ENCODE results near the gene SETD1A. TPM values are rescaled to one million over a fixed set of nuclear protein-coding genes. Genes with fewer than 3 reads are reported as not detected.

Gene SETD1A
- total and polyA plus RNA-seq, 2 of the 8 experiments (the other 6 are each of a cell fraction or from before 2014, with no cell fraction given): 4.8 to 29.0 TPM

DNA sequence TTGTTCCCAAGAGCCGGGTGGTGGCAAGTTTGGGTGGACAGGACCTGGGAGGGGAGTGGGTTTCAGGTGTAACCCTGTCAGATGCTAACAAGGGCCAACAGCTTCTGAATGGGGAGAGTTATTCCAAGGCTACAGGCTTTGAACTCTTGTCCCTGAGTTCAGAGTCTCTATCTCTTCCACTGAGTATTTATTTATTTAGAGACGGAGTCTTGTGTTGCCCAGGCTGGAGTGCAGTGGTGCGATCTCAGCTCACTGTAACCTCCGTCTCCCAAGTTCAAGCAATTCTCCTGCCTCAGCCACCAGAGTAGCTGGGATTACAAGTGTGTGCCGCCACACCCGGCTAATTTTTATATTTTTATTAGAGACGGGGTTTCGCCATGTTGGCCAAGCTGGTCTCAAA lies 2.6 kb upstream of the SETD1A start:
- DNase-seq (ENCODE audit: low read depth in 1 of 2, low spot score in 2 of 2): no peak
- Histone ChIP-seq H3K23me2 (ENCODE audit: low read depth, low read length) (peaks cover under 1% of the 10 kb centered on the region), H2AK5ac (ENCODE audit: low read depth, low read length) (no peak overlapping the region), H3K18ac (ENCODE audit: extremely low read depth, low read length) (no peak overlapping the region), H3K79me1 (ENCODE audit: low read depth, low read length) (peaks cover 4% of the 10 kb centered on the region), H3K23ac (ENCODE audit: insufficient read length) (no peak overlapping the region), H3K4me3 (ENCODE audit: extremely low read depth in 1 of 4, insufficient read depth in 2 of 4, low read depth in 3 of 4, low read length in 4 of 4) (no peak overlapping the region), H2BK12ac (ENCODE audit: low read depth, low read length) (no peak overlapping the region), H4K20me1 (replicated peaks in 1 of 2; ENCODE audit: control insufficient read depth in 1 of 2, insufficient read depth in 2 of 2, low read length in 2 of 2) (peaks cover 9 to 15% of the 10 kb centered on the region in 2 experiments), H3K4me1 (replicated peaks in 1 of 4; ENCODE audit: control insufficient read depth in 3 of 4, insufficient read depth in 4 of 4, low read length in 3 of 4) (peaks cover 0 to 16% (median 7%) of the 10 kb centered on the region in 4 experiments; a peak in 5 of 7 replicates), H2BK120ac (replicated peaks; ENCODE audit: low read depth, low read length) (no peak overlapping the region), H3K9ac (replicated peaks in 1 of 4; ENCODE audit: extremely low read depth in 1 of 4, low read depth in 3 of 4, low read length in 3 of 4) (no peak overlapping the region), H4K8ac (ENCODE audit: extremely low read depth, insufficient read depth, low read length) (no peak overlapping the region), H2BK5ac (ENCODE audit: low read depth, low read length) (no peak overlapping the region), H3K36me3 (ENCODE audit: control insufficient read depth in 2 of 4, insufficient read depth in 4 of 4, low read length in 3 of 4) (peaks cover 7 to 11% (median 9%) of the 10 kb centered on the region in 4 experiments), H3K27ac (ENCODE audit: low read depth, low read length) (no peak overlapping the region), H3K4me2 (ENCODE audit: insufficient read depth in 1 of 2, low read depth in 2 of 2, low read length in 2 of 2) (no peak overlapping the region), H3K4ac (replicated peaks; ENCODE audit: insufficient read length, low read depth, low read length) (no peak overlapping the region), H3K14ac (ENCODE audit: insufficient read length) (no peak overlapping the region), H3K56ac (replicated peaks; ENCODE audit: insufficient read length, low read depth, low read length) (no peak overlapping the region), H3K79me2 (ENCODE audit: control insufficient read depth in 1 of 2, insufficient read depth in 2 of 2, low read length in 2 of 2) (peaks cover 0 to 15% of the 10 kb centered on the region in 2 experiments; a peak in 3 of 4 replicates), H4K91ac (replicated peaks; ENCODE audit: insufficient read length, low read length) (no peak overlapping the region), H4K5ac (ENCODE audit: insufficient read length, low read depth, low read length) (no peak overlapping the region), H3K9me3 (ENCODE audit: insufficient read depth in 2 of 2, low read depth in 1 of 2, low read length in 1 of 2) (no peaks in the 10 kb centered on the region), H2BK15ac (ENCODE audit: low read length) (no peak overlapping the region), H3K27me3 (replicated peaks in 1 of 4; ENCODE audit: control insufficient read depth in 3 of 4, extremely low read depth in 1 of 4, insufficient read depth in 3 of 4, low read length in 3 of 4) (no peaks in the 10 kb centered on the region), H2AFZ (ENCODE audit: low read length) (no peak overlapping the region), H2BK20ac (ENCODE audit: low read length) (no peak overlapping the region)
- ChIA-PET CTCF (ENCODE audit: partially characterized antibody) (interaction anchor here (1.2 to 4.1 kb wide), 6 partner anchors 13 to 87 kb away, joined by 3 to 39 read pairs (median 8); partner anchors contain the start of gene HSD3B7), POLR2A (ENCODE audit: partially characterized antibody) (interaction anchor here (0.7 to 3.3 kb wide), 8 partner anchors 11 to 166 kb away, joined by 3 to 26 read pairs (median 3); no protein-coding TSS in a partner anchor)
- TF ChIP-seq FOSL1 (IDR thresholded peaks at IDR 0.05; ENCODE audit: insufficient read depth, low read depth, low read length): no peak
- 90% methylated on average over 8 of the region's 8 CpGs; no CpG with 5 or more reads in 1 of the 2 experiments for WGBS, 2 experiments (ENCODE audit: extremely low coverage in 1 of 2, insufficient coverage in 1 of 2, insufficient read length in 1 of 2, insufficient replicate concordance in 2 of 2, low coverage in 1 of 2, low lambda C conversion rate in 2 of 2, missing lambda C conversion rate in 1 of 2)
- no peak for FAIRE-seq

All from H1 (cell line).